GM12878 (cell line): Measurements from ENCODE around the gene NUDT17.

Experiments
- CHD1 ChIP-seq: IDR thresholded peaks from 2 replicates; pipeline ENCODE4 v1.6.1; 2012; ENCODE audit warnings: low read depth, low read length, improper control_type of control experiment
- CHD4 ChIP-seq: fragments of 200-600 bp; sonication (generic); IDR thresholded peaks from 2 replicates; pipeline ENCODE4 v1.6.1; 2016; ENCODE audit warnings: mild to moderate bottlenecking
- CTCF ChIP-seq, 3 experiments: IDR thresholded peaks in 2 of 3; conservative IDR thresholded peaks in 1 of 3; 2 replicates each; pipeline ENCODE4 v1.5.1; 2011; ENCODE audit warnings: low read depth in 3 of 3, low read length in 3 of 3, mild to moderate bottlenecking in 3 of 3, control low read depth in 2 of 3, moderate library complexity in 2 of 3, inconsistent platforms in 1 of 3, mixed read lengths in 1 of 3; ENCODE audit not compliant: control insufficient read depth in 2 of 3, insufficient read depth in 1 of 3; ENCODE audit errors: extremely low read depth in 1 of 3
- E2F4 ChIP-seq: IDR thresholded peaks from 2 replicates; pipeline ENCODE4 v1.6.1; 2012; ENCODE audit warnings: low read depth, low read length, improper control_type of control experiment
- EED ChIP-seq: sonication (generic); IDR thresholded peaks from 2 replicates; pipeline ENCODE4 v1.6.1; 2016; ENCODE audit warnings: antibody characterized with exemption, low read depth
- EGR1 ChIP-seq, 2 experiments: IDR thresholded peaks; 1 replicate in 1 of 2; 2 replicates in 1 of 2; pipeline ENCODE4 v1.6.1; 2011 to 2012; ENCODE audit warnings: low read depth in 2 of 2, low read length in 2 of 2, borderline replicate concordance in 1 of 2, mild to moderate bottlenecking in 1 of 2, moderate library complexity in 1 of 2
- FOS ChIP-seq: IDR thresholded peaks from 3 replicates; pipeline ENCODE4 v1.6.1; 2011; ENCODE audit warnings: borderline replicate concordance; ENCODE audit not compliant: insufficient read length; ENCODE audit errors: extremely low read depth
- KAT2A ChIP-seq: conservative IDR thresholded peaks from 2 replicates; pipeline ENCODE4 v1.6.1; 2011; ENCODE audit warnings: low read depth, low read length; ENCODE audit not compliant: control insufficient read depth
- MTA3 ChIP-seq: IDR thresholded peaks from 2 replicates; pipeline ENCODE4 v1.6.1; 2012; ENCODE audit warnings: low read length, inconsistent platforms, borderline replicate concordance
- POLR2A ChIP-seq: IDR thresholded peaks from 2 replicates; pipeline ENCODE4 v1.6.1; 2011; ENCODE audit warnings: low read depth, mild to moderate bottlenecking, low read length
- POLR2AphosphoS5 ChIP-seq: IDR thresholded peaks from 2 replicates; pipeline ENCODE4 v1.6.1; 2011; ENCODE audit warnings: mild to moderate bottlenecking, low read length, inconsistent platforms
- RAD21 ChIP-seq: IDR thresholded peaks from 2 replicates; pipeline ENCODE4 v1.6.1; 2011; ENCODE audit warnings: mild to moderate bottlenecking, low read depth, low read length, moderate library complexity; ENCODE audit not compliant: insufficient read depth
- TAF1 ChIP-seq: IDR thresholded peaks from 2 replicates; pipeline ENCODE4 v1.6.1; 2011; ENCODE audit warnings: mild to moderate bottlenecking, low read depth, low read length, borderline replicate concordance
- ZNF384 ChIP-seq: IDR thresholded peaks from 2 replicates; pipeline ENCODE4 v1.6.1; 2012; ENCODE audit warnings: low read depth, mild to moderate bottlenecking, low read length, improper control_type of control experiment, borderline replicate concordance

GRCh38 chr1:145859491-145860023, 14.1 kb downstream of the NUDT17 start:
- TF ChIP-seq POLR2AphosphoS5 (peak; percentile 37; the same call in 1 of the 2 replicates), FOS (no peak), CTCF (IDR thresholded peaks at IDR 0.05 in 2 of 3, conservative IDR thresholded peaks at IDR 0.05 in 1 of 3; ENCODE audit: control insufficient read depth in 2 of 3, extremely low read depth in 1 of 3, insufficient read depth in 1 of 3, low read depth in 3 of 3, low read length in 3 of 3) (no peak), TAF1 (no peak), RAD21 (no peak), POLR2A (peak; percentile 67), E2F4 (no peak), EGR1 (IDR thresholded peaks at IDR 0.05; ENCODE audit: borderline replicate concordance in 1 of 2, low read depth in 2 of 2, low read length in 2 of 2) (no peak; a peak in 1 of 3 replicates), CHD1 (no peak), EED (no peak), MTA3 (no peak), KAT2A (no peak), ZNF384 (no peak), CHD4 (no peak)
